Loucy (cell line): ENCODE results near the gene RCE1.

ENCODE experiments used
- H2AFZ ChIP-seq: fragments of 200-600 bp; sonication (generic); 2 replicates; pipeline ENCODE4 v1.6.0; 2016; ENCODE audit warnings: antibody characterized with exemption, mild to moderate bottlenecking, low read length, moderate library complexity
- H3F3A ChIP-seq: fragments of 200-600 bp; 2 replicates; pipeline ENCODE4 v1.6.0; 2016; ENCODE audit warnings: antibody characterized with exemption, low read depth, mild to moderate bottlenecking
- H3K27me3 ChIP-seq: fragments of 200-600 bp; sonication (generic); 2 replicates; pipeline ENCODE4 v1.6.1; 2014; ENCODE audit warnings: low read length, mild to moderate bottlenecking; ENCODE audit not compliant: insufficient read depth, poor library complexity, severe bottlenecking
- H3K36me3 ChIP-seq: fragments of 200-600 bp; sonication (generic); 2 replicates; pipeline ENCODE4 v1.6.1; 2016; ENCODE audit warnings: low read length; ENCODE audit not compliant: insufficient read depth
- H3K4me1 ChIP-seq: fragments of 200-600 bp; sonication (generic); 2 replicates; pipeline ENCODE4 v1.5.1; 2014; ENCODE audit warnings: low read length, mild to moderate bottlenecking; ENCODE audit not compliant: insufficient read depth, poor library complexity, severe bottlenecking
- H3K4me2 ChIP-seq: fragments of 200-600 bp; sonication (generic); 2 replicates; pipeline ENCODE4 v1.6.0; 2014; ENCODE audit warnings: antibody characterized with exemption, low read length, low read depth, mild to moderate bottlenecking; ENCODE audit not compliant: poor library complexity, severe bottlenecking
- H3K4me3 ChIP-seq: fragments of 200-600 bp; sonication (generic); 2 replicates; pipeline ENCODE4 v1.5.1; 2014; ENCODE audit warnings: low read length, mild to moderate bottlenecking, mixed read lengths; ENCODE audit not compliant: poor library complexity, severe bottlenecking
- H3K79me2 ChIP-seq: fragments of 200-600 bp; sonication (generic); 2 replicates; pipeline ENCODE4 v1.6.1; 2014; ENCODE audit warnings: low read length; ENCODE audit not compliant: insufficient read depth
- H3K9ac ChIP-seq: fragments of 200-600 bp; sonication (generic); 2 replicates; pipeline ENCODE4 v1.6.0; 2014; ENCODE audit warnings: mild to moderate bottlenecking, low read depth, low read length, moderate library complexity; ENCODE audit not compliant: poor library complexity, severe bottlenecking
- H3K9me2 ChIP-seq: fragments of 200-600 bp; sonication (generic); replicated peaks from 2 replicates; pipeline ENCODE4 v1.6.1; 2016; ENCODE audit warnings: low read depth, low read length, mixed read lengths
- H3K9me3 ChIP-seq: fragments of 200-600 bp; sonication (generic); 2 replicates; pipeline ENCODE4 v1.6.1; 2014; ENCODE audit warnings: mild to moderate bottlenecking, antibody characterized with exemption, low read length, low read depth; ENCODE audit not compliant: insufficient read depth
- H4K20me1 ChIP-seq: fragments of 200-600 bp; sonication (generic); 2 replicates; pipeline ENCODE4 v1.6.0; 2014; ENCODE audit warnings: antibody characterized with exemption, low read length, mild to moderate bottlenecking; ENCODE audit not compliant: insufficient read depth, poor library complexity, severe bottlenecking
- EZH2phosphoT487 ChIP-seq: fragments of 200-600 bp; IDR thresholded peaks from 2 replicates; pipeline ENCODE4 v1.6.1; 2018; ENCODE audit warnings: antibody characterized with exemption, mild to moderate bottlenecking, moderate library complexity, borderline replicate concordance
- TF ChIP-seq, protein P1 (sequence below): fragments of 200-600 bp; sonication (generic); conservative IDR thresholded peaks from 2 replicates; pipeline ENCODE4 v1.5.1; 2014; ENCODE audit warnings: mild to moderate bottlenecking, antibody characterized with exemption, low read length

RCE1 gene

GRCh38 chr11:66851698-66852465, 8.6 kb downstream of the RCE1 start:
- Histone ChIP-seq H4K20me1 (no peaks in the 10 kb centered on the region), H3K4me1 (peaks cover 15% of the 10 kb centered on the region), H3K36me3 (peaks cover 13% of the 10 kb centered on the region; the same call in 1 of the 2 replicates), H3K9ac (no peak overlapping the region), H3K79me2 (peaks cover 10% of the 10 kb centered on the region; the same call in 1 of the 2 replicates), H3K9me2 (no peaks in the 10 kb centered on the region), H3K4me3 (no peak overlapping the region), H3K27me3 (no peaks in the 10 kb centered on the region), H3K4me2 (no peak overlapping the region), H2AFZ (no peak overlapping the region), H3K9me3 (no peaks in the 10 kb centered on the region), H3F3A (no peaks in the 10 kb centered on the region)
- no peak for TF ChIP-seq EZH2phosphoT487
- TF ChIP-seq, protein P1, sequence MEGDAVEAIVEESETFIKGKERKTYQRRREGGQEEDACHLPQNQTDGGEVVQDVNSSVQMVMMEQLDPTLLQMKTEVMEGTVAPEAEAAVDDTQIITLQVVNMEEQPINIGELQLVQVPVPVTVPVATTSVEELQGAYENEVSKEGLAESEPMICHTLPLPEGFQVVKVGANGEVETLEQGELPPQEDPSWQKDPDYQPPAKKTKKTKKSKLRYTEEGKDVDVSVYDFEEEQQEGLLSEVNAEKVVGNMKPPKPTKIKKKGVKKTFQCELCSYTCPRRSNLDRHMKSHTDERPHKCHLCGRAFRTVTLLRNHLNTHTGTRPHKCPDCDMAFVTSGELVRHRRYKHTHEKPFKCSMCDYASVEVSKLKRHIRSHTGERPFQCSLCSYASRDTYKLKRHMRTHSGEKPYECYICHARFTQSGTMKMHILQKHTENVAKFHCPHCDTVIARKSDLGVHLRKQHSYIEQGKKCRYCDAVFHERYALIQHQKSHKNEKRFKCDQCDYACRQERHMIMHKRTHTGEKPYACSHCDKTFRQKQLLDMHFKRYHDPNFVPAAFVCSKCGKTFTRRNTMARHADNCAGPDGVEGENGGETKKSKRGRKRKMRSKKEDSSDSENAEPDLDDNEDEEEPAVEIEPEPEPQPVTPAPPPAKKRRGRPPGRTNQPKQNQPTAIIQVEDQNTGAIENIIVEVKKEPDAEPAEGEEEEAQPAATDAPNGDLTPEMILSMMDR = peak; percentile 37

GRCh38 chr11:66852466-66853241, 9.4 kb downstream of the RCE1 start:
- no peaks in the 10 kb centered on the region for H3F3A ChIP-seq
- peaks cover 19% of the 10 kb centered on the region for H3K4me1 ChIP-seq
- no peaks in the 10 kb centered on the region for H3K9me2 ChIP-seq
- no peaks in the 10 kb centered on the region for H3K9me3 ChIP-seq
- no peak overlapping the region for H3K4me3 ChIP-seq
- no peaks in the 10 kb centered on the region for H3K27me3 ChIP-seq
- no peaks in the 10 kb centered on the region for H4K20me1 ChIP-seq
- no peak overlapping the region for H3K4me2 ChIP-seq
- no peak overlapping the region for H2AFZ ChIP-seq
- H3K79me2 ChIP-seq = peaks cover 16% of the 10 kb centered on the region
- H3K9ac ChIP-seq = no peak overlapping the region
- TF ChIP-seq EZH2phosphoT487 = no peak
- TF ChIP-seq, protein P1 = no peak; the same call in 1 of the 2 replicates
- peaks cover 10% of the 10 kb centered on the region; the same call in 1 of the 2 replicates for H3K36me3 ChIP-seq

DNA sequence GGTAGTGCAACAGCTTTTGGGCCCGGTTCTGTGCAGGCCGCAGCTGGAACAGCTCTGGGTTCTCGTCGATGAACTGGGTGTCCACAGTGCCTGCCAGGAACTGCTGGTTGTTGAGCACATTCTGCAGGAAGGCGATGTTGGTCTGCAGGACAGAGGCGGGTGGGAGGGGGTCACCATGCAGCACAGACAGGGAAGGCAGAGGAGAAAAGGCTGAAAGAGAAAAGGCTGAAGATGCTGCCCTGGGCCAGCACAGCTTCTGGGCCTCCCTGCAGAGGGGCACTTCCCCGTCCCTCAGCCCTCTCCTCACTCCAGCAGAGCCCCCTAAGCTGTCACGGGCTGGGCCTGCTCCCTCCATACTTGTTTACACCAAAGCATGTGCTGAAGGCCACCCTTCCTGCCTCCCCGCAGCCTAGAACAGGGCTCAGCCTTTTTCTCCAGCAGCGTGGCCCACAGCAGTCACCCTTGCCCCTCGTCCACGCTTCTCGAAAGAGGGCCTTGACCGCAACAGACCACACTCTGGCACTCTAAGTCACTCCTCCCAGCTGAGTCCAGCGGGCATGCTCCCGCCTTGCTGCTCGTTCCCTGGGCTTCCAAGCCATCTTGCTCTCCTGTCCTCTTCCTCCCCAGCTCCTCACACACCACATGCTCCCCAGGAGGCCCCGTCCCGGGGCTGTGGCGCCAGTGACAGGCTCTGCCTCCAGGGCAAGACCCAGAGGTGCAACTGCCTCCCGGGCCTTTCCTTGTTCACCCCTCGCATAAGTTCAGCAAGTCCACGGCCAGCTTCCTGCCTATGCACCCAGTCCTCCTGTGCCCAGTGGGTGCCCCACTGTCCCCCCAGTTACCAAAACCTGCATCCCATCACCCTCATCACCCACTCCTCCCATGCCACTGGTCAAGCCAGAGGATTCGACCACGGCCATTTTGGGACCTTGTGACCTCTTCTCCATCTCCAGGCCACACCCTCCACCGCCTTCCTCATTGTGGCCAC, 10.3 kb downstream of the RCE1 start:
- Histone ChIP-seq H3K36me3 (peaks cover 6% of the 10 kb centered on the region; the same call in 1 of the 2 replicates), H3K4me3 (no peak overlapping the region), H3K9me3 (no peaks in the 10 kb centered on the region), H3K4me2 (no peak overlapping the region), H3K79me2 (peaks cover 25% of the 10 kb centered on the region), H2AFZ (no peak overlapping the region), H3K4me1 (peaks cover 21% of the 10 kb centered on the region), H4K20me1 (peaks cover 5% of the 10 kb centered on the region), H3K27me3 (no peaks in the 10 kb centered on the region), H3K9me2 (no peaks in the 10 kb centered on the region), H3K9ac (no peak overlapping the region), H3F3A (no peaks in the 10 kb centered on the region)
- no peak for TF ChIP-seq EZH2phosphoT487
- TF ChIP-seq, protein P1 = no peak
